HL-60 (cell line): ENCODE data around the gene GMDS.

Experiments used
- GABPA ChIP-seq: IDR thresholded peaks from 2 replicates; pipeline ENCODE4 v1.6.1; 2012; ENCODE audit warnings: low read depth
- POLR2AphosphoS5 ChIP-seq: IDR thresholded peaks from 2 replicates; pipeline ENCODE4 v1.6.1; 2012; ENCODE audit warnings: low read depth
- TF ChIP-seq, protein P1 (sequence below): IDR thresholded peaks from one replicate; pipeline ENCODE4 v1.5.1; 2011; ENCODE audit warnings: low read length, control low read depth, inconsistent platforms; ENCODE audit not compliant: insufficient read depth

DNA sequence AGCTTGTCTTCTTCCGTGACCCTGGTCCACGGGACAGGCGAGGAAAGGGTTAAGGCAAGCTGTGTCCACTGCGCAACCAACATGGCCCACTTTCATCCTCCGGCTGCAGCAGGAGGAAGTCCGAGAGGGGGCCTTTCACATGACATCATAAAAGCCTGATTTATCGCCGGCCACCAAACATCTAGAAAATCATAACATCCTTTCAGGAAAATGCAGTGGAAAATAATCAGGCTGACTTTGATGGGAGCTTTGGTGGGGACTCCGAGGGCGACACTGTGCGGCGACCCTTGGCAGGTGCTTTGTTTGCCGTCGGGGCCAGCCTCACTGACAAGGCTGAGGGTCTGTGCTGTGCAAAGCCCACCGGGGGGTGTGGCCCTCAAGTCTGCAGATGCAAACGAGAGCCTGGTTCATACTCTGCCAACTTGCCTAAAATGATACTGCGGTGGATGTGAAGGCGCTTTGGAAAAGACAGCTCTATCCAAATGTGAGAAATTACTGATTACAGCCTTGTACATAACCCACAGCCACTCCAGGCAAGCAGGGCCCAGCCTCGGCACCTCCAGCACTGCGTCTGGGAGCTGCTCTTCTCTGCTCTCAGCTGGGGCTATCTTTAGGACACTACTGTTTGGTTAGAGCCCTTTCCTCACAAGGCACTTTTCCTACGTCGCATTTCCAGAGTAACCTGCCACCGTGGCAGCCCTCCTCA is 609.9 kb downstream of the GMDS start:
- TF ChIP-seq, protein P1, sequence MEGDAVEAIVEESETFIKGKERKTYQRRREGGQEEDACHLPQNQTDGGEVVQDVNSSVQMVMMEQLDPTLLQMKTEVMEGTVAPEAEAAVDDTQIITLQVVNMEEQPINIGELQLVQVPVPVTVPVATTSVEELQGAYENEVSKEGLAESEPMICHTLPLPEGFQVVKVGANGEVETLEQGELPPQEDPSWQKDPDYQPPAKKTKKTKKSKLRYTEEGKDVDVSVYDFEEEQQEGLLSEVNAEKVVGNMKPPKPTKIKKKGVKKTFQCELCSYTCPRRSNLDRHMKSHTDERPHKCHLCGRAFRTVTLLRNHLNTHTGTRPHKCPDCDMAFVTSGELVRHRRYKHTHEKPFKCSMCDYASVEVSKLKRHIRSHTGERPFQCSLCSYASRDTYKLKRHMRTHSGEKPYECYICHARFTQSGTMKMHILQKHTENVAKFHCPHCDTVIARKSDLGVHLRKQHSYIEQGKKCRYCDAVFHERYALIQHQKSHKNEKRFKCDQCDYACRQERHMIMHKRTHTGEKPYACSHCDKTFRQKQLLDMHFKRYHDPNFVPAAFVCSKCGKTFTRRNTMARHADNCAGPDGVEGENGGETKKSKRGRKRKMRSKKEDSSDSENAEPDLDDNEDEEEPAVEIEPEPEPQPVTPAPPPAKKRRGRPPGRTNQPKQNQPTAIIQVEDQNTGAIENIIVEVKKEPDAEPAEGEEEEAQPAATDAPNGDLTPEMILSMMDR = no peak
- TF ChIP-seq GABPA (no peak), POLR2AphosphoS5 (no peak)
